UCSD-AML1 (cell line): ENCODE data around the gene VTI1A.
"Not testable (repeated sequence)": the region's sequence is repeated elsewhere in the genome, so short reads cannot be mapped to it uniquely, and the experiment has no call there.

Source experiments
- DNase-seq: peaks from one replicate; lab custom pipeline; 2025; ENCODE audit not compliant: unreplicated experiment; lab: John Stamatoyannopoulos, UW

The VTI1A gene

DNA sequence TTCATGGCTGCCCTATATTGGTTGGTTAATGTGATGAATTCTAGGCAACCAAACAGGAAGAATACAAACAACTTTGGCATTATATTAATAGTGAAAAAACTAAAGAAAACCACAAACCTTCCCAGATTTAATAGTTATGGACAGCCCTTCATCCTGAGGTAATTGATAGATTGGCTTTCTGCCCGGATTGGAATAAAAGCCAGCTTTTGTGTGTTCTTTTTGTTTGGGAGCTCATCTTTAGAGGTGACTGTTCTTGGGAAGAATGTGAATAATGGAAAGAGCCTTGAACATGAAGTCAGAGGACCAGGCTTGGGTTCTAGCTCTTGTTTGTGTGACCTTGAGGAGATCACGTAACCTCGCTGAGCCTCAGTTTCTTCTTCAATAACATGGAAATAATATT is 92.3 kb downstream of the VTI1A start:
- no peak for DNase-seq

DNA sequence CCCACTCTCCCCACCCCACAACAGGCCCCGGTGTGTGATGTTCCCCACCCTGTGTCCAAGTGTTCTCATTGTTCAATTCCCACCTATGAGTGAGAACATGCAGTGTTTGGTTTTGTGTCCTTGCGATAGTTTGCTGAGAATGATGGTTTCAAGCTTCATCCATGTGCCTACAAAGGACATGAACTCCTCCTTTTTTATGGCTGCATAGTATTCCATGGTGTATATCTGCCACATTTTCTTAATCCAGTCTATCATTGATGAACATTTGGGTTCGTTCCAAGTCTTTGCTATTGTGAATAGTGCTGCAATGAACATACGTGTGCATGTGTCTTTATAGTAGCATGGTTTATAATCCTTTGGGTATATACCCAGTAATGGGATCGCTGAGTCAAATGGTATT is 95.8 kb downstream of the VTI1A start:
- DNase-seq = not testable (repeated sequence)

DNA sequence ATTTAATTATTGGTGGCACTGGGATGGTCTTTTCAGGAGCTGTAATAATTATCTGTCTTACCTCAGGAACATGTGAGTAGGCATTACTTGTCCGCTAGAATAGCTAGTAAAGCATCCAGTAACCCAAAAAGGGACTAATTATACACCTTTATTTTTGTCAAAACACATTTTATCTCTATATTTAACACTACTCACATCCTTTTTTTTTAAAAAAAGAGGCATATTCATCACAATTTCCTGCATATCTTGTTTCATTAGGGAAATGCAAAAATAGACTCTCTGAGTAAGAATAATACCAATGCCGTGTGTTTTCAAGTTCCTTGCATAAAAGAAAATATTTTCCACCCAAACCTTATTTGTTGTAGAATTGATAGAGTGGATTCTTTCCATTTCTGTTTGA is 99.5 kb downstream of the VTI1A start:
- DNase-seq = no peak

DNA sequence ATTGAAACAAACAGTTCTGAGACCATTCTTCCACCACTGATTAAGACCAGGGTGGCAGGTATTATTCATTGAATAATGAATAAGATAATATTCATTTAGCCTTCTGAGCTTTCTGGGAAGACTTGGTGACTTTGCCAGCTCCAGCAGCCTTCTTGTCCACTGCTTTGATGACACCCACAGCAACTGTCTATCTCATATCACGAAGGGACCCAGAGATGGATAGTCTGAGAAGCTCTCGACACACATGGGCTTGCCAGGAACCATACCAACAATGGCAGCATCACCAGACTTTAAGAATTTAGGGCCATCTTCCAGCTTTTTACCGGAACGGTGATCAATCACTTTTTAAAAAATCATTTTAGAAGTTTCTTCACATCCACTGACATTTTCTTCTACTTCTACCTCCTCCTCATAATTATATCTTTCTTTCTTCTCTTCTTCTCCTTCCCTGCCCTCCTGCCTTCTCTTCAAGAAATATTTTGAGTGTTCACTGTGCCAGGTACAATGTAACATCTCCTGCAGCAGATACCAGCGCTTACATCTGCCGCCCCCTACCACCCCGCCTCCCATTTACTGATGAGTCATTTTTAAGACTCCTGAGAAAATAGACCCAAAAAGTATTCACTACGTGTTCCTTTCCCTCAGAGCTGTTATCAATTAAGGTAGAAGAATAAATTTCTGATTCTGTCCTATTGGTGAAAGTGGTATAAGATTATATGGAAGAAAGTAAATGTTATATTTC is 101.7 kb downstream of the VTI1A start:
- no peak for DNase-seq

DNA sequence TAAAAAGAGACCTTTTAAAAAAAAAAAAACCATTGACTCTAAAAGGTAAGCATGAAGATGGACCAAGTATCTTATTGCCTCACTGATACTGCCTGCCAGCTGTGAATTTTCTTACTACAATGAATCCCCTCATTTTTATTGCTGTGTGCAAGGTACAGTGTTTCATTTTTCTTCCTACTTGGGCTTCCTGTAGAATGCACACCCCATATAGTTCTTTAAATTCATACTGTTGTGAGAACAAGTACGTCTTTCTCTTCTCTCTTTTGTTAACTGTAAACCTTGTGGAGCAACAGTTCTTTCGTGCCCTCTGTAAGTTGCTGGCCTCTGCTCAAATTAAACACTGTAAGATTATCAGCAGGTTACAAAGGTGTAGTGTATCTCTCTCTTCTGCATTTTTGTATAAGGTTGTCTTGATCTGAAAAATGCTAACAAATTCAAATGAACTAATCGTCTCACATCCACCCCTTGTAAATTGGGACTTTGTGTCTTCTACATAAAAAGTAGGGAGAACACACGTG is 105.6 kb downstream of the VTI1A start:
- DNase-seq = no peak

DNA sequence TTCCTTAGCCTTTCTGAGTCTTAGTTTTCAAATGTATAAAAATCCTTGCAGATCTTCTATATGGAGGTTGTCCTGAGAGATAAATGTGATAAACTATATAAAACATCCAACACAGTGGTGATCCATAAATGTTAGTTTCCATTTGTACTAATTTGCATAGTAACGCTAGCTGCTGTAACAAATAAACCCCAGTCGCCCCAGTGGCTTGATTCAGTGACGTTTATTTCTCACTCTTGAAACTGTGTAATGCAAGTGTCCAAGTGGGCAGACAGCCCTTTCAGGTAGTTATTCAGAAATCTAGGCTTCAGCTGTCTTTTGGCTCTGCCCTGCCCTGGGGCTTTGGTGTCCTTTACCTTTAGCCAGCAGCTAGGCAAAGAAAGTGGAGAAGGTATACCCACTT is 106.3 kb downstream of the VTI1A start:
- no peak for DNase-seq

DNA sequence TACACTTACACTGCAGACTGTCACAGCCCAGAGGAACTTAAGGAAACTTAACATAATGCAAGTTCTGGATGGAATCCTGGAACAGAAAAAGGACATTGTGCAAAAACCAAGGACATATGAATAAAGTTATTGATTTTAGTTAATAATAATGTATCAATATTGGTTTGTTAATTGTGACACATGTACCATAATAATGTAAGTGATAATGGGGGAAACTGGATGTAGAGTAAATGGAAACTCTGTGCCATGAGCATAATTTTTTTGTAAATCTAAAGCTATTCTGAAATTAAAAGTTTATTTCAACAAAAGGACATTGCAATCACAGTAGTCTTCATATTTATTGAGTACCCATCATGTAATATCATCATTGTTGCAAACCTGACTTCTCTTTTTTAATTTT is 107.2 kb downstream of the VTI1A start:
- DNase-seq = no peak

DNA sequence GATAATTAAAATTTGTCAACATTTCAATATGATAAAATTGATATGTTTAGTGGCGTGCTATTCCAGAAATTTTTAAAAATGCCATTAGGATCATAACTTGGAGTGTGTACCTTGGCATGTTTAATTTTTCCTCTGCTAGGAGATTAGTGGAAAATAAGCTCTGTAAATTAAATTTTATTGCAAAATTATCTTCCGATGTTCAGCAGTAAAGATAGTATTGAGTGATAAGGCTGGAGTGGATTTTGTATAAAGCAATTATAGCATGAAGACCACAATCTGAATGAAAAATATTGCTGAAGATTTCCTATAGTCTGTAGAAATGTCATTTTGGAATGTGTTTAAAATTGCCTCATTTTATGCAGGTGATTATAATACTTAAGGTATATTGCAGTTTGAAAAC is 110.2 kb downstream of the VTI1A start:
- no peak for DNase-seq

DNA sequence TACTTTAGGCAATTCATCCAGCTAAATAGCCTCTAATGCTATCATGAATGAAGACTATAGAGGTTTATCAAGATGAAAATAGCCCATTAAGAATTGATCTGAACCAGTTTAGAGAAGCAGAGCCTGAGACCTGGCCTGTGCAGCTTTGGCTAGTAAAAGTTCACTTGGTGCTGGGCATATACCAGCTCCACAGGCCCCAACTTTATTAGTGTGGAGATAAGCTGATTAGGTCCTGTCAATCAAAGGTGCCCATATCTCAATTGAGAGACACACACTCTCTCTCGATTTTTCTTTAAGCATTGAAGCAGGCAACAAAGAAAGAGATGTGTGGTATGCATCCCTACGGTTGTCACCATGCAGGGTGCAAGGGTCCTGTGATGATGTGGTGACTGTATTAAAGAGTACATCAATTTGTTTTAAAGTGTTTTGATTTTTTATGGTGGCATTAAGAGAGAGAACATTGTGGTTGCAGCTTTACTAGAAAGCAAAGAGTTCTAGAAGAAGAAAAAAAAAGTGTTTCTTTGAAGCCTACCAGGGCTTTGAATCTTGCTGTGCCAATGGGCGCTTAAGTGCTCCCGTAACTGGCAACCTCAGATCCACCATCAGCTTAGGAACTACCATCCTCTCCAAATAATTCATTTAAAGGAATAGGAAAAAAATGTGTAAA is 111.6 kb downstream of the VTI1A start:
- no peak for DNase-seq

DNA sequence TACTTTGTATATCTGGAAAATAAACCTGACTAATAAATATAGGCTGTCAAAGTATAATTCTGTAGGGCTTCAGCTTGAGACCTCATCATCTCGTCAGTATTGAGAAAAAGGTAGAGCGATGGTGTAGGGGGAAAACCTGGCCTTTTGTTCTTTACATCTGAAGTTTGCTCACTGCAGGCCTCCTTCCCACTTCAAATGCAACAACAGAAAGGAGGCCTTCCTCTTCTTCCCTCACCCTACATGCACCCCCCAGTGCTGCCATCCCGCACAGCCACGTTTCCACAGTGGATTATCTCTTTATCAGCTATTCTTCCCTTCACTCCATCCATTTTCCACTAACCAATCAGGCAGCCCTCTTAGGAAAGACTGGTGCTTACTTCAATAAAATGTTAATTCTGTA is 112.3 kb downstream of the VTI1A start:
- no peak for DNase-seq

DNA sequence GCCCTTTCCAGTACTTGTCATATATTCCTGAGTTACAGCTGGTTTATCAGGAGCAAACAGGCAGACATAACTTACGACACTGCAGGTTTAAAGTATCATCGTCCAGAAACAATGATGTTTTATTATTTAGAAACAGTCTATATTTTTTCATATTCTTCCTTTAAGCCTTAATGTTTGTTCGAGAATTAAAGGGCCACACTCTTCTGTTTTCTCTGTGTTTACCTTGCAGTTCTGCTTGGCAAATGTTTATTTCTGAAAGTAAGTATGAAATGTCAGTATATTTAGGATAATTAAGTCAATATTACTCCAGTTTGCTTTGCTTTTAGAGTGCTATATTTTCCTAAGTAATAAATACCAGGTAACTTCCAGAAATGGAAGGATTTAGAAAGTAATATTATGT is 115.1 kb downstream of the VTI1A start:
- no peak for DNase-seq

DNA sequence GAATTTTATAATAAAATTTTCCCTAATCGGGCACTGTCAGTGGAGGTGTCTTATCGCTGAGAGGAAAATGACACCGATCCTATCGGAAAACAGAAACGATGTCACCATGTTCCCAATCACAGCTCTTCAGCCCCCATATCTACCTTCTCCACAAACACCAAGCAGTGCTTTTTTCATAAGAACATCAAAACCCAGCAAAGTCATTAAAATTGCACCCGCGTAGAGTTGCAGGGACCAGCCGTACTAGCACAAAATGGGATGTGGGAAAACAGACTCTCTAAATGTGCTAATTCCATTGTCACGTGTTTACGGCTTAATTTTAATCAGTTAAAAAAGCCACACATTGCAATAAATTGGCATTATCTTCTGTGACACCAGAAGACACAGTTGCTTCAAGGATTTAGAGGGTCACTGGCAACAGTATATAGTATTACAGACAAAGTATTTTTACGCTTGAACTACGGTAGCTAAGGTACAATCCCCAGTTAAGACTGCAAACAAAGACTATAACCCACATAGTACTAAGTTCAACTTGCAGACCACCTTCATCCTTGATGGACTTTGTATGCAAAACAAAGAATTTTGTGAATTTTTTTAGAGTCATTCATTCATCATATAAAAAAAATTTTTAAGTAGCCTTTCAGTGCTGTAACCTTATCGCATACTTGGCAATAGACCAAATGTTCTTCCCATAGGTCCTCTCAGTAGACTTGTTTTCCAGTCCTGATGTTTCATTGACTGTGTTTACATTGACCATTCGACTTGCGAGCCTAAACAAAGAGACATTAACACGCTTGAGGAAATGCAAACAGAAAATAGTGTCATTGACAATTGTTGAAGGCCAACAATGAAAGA is 116.0 kb downstream of the VTI1A start:
- no peak for DNase-seq

DNA sequence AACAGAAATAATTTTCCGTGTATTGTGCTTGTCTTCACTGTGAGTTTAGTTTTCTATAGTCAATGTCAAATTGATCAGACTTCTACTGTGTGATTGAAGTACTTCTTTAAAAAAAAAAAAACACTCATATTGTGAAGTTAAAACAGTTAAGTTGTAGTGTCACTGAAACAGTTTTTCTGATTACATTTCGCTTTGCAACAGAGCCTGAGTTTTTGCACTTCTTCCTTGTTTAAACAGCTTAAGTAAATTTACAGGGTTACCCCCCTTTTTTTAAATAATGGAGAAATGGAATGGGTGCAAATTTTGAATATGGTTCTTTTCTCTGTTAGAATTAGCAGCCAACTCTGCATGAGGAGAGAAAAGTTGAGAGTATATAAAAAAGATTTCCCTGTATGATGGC is 117.3 kb downstream of the VTI1A start:
- no peak for DNase-seq

DNA sequence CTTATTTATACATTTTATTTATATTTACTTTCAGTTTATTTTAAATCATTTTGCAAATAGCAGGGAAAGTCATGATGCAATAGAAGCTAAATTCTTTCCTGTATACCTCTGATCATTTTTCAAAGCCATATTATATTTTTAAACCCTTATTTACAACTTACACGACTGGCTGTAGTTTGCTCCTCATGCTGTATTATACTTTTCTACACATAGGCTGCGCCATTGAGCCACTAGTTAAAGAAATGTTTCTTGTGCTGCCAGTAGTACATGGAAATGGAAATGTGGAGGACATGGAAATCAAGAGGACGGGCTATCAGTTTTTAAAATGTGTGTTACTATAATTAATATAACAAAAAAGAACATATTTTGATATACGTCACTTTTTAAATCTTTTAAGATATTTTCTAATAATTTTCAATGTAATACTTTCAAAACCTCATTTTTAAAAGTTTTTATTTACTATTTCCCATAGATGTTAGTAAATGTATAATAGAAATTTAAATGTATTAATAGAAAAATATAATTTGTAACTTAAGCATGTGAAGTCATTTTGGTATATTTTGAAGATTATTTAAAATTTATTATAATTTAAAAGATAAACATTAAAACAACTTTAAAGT is 118.5 kb downstream of the VTI1A start:
- no peak for DNase-seq

DNA sequence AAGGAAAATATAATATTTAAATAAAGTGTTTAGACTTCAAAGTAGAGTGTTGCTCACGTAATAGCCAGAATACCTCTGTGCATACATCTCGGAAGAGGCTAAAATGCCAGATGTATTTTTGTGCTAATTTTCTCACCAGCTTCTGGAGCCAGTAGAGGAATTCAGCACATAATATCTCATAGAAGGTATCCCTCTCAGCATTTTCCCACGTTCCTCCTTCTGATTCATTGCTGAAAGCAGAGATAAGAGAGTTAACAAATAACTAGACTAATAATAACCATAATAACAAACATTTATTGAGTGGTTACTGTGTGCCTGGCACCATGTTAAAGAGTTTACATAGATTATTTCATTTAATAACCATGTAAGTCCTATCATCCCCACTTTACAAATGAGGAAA is 123.6 kb downstream of the VTI1A start:
- DNase-seq = no peak

DNA sequence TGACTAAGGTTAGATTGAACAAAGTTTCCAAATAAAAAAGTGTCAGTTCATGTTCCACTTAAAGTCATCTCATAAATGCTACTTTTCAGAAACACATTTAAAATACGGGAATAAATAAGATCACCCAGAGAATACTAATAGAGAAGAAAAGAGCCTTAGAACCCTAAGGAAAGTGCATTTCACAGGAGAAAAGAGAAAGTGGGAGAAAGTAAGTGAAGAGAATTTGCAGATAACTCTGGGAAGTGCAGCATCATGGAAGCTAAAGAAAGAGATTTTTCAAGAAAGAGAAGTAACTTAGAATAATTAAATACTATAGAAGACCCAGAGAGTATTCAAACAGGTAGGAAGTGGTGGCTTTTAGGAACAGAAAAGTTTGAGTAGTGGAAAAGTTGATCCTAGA is 132.6 kb downstream of the VTI1A start:
- DNase-seq = no peak

DNA sequence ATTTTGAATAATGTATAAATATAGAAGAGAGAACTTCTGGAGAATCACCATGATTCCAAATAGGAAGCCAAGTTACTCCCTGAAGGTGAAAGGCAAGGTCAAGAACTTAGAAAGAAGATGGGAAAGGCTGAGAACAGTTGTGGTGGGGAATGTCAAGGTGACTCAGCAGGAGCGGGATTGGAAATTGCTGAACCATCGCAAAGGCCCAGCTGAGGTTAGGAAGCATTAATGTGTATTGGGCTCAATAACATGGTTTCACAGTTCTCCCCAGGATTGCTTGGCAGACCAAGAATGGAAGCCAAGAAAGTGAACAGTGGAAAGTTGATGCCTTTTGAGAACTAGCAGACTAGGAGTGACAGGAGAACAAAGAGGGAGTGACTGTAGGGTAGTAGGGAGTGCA is 133.3 kb downstream of the VTI1A start:
- DNase-seq = no peak

DNA sequence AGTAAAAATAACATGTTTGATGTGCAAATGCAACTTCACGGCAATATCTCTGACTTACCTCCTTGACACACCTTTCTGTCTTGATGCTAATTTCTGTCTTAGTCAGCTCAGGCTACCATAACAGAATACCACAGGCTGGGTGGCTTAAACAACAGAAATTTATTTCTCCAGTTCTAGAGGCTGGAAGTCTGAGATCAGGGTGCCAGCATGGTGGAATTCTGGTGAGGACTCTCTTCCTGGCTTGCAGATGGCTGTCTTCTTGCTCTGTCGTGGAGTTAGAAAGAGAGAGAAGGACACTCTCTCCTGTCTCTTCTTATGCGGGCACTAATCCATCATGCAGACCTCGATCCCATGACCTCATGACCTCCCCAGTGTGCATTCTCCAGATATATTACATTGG is 134.9 kb downstream of the VTI1A start:
- no peak for DNase-seq

DNA sequence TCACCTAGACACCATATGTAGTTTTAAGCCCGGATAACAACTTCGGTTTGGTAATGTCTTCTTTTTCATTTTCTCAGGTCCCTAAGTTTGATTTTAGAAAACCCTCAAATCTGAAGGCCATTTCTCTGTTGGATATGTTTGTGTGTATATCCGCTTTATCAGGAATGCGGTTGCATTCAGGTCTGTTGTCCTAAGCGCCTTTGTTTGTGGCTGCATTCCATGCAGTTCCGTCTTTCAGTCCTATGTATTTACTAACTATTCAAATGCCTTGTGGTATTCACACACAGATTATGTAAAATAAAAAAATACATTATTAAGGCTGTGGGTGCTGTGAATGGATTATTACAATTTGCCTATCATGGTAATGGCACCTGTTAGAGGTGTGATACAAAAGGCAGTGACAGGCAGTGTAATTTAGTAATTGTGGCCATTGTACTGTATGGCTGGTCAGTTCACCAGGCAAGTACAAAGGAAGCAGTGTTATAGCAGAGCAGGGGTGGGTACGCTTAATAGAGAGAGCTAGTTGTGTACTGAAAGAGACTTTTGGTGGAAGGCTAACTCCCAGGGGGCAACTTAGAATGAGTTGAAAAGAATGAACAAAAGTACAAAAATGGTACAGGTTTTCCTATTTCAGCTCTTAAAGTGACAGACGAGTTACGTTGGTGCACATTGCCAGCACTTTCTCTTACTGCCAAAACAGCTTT is 136.4 kb downstream of the VTI1A start:
- DNase-seq = no peak

DNA sequence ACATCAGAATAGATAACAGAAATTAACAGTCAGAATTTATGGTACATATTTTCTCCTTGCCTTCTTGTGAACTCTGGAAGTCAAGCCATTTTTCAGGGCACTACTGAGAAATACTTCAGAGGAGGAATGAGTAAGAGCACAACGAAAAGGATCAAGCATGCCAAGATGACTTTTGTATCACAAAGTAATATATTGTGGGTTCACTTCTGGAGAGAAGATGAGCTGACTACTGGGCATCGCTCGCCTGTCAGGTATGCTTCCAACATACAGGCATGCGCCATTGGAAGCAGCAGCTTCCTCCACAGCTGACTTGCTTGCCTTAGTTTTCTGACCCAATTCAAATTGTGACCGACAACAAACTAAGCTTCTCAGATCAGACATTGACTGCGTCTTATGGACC is 137.3 kb downstream of the VTI1A start:
- no peak for DNase-seq

DNA sequence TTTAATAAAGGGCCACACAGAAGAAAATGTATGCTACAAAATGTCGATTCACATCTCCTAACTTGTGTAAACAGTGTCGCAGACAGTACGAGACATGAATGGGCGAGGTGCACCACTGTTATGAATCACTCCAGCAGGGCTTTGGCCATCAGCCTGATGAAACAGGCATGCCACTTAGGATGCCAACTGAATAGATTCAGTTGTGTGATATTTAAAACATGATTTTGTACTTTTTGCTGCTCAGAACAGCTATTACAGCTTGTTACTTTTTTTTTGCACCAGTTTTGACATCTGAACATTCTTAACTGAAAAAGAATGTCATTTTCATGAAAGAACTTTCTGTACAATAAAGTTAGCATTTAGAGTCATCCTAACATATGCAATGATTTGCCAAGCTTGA is 138.1 kb downstream of the VTI1A start:
- no peak for DNase-seq
